Spleen (tissue), 7 donors: Measurements from ENCODE around the gene OR7C1.
"Not testable (repeated sequence)": the region's sequence is repeated elsewhere in the genome, so short reads cannot be mapped to it uniquely, and the experiment has no call there.

ENCODE experiments used
- POLR2A ChIP-seq, 3 donors: fragments of 450-650 bp; IDR thresholded peaks; one replicate each; pipeline ENCODE4 v1.5.1; 2017; ENCODE audit warnings: antibody characterized with exemption in 3 of 3, mild to moderate bottlenecking in 1 of 3
- POLR2AphosphoS5 ChIP-seq, 3 donors: sonication (generic); formaldehyde crosslinking; IDR thresholded peaks; one replicate each; pipeline ENCODE4 v1.5.1; 2017; ENCODE audit warnings: antibody characterized with exemption in 3 of 3
- TF ChIP-seq, protein P1 (sequence below), 11 experiments: fragments of 200-600 bp in 7 of 11; fragments of 450-650 bp in 4 of 11; sonication (generic) in 4 of 11; IDR thresholded peaks in 8 of 11; conservative IDR thresholded peaks in 3 of 11; 1 replicate in 7 of 11; 2 replicates in 4 of 11; pipeline versions ENCODE4 v1.4.0 to v1.8.0; 2016 to 2021; ENCODE audit warnings: antibody characterized with exemption in 11 of 11, inconsistent platforms in 4 of 11, mild to moderate bottlenecking in 1 of 11
- donor health status: DM: no; HTN: no; CAD: no; lungs with moderate emphysema.
- donor health status: DM: no; HTN: no; CAD: no.
- donor health status: DM: no; HTN: no; CAD: no.

- TF ChIP-seq, protein P1, sequence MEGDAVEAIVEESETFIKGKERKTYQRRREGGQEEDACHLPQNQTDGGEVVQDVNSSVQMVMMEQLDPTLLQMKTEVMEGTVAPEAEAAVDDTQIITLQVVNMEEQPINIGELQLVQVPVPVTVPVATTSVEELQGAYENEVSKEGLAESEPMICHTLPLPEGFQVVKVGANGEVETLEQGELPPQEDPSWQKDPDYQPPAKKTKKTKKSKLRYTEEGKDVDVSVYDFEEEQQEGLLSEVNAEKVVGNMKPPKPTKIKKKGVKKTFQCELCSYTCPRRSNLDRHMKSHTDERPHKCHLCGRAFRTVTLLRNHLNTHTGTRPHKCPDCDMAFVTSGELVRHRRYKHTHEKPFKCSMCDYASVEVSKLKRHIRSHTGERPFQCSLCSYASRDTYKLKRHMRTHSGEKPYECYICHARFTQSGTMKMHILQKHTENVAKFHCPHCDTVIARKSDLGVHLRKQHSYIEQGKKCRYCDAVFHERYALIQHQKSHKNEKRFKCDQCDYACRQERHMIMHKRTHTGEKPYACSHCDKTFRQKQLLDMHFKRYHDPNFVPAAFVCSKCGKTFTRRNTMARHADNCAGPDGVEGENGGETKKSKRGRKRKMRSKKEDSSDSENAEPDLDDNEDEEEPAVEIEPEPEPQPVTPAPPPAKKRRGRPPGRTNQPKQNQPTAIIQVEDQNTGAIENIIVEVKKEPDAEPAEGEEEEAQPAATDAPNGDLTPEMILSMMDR (IDR thresholded peaks at IDR 0.05 in 8 of 11, conservative IDR thresholded peaks at IDR 0.05 in 3 of 11): not testable (repeated sequence)
- TF ChIP-seq POLR2A, POLR2AphosphoS5 (IDR thresholded peaks at IDR 0.05): not testable (repeated sequence)
Measured at GRCh38 chr19:14781713-14782536, 53.1 kb downstream of the OR7C1 start.
